Stimulated activated CD4-positive, alpha-beta T cell treated with anti-CD3 and anti-CD28 coated beads, TNF-alpha, amount 100 ng/mL, for 48 hours (primary cell): Measurements from ENCODE around the gene TNIP3.
"Not testable (repeated sequence)": the region's sequence is repeated elsewhere in the genome, so short reads cannot be mapped to it uniquely, and the experiment has no call there.

ENCODE experiments used
- DNase-seq, 3 donors: peaks; one replicate each; pipeline ENCODE4 v3.0.0-alpha.2; 2020; ENCODE audit warnings: low read depth in 3 of 3

The TNIP3 gene

GRCh38 chr4:121177246-121178137 is 13.4 kb upstream of the TNIP3 start:
- DNase-seq = no peak

GRCh38 chr4:121176082-121176934 is 12.2 kb upstream of the TNIP3 start:
- DNase-seq = no peak

DNA sequence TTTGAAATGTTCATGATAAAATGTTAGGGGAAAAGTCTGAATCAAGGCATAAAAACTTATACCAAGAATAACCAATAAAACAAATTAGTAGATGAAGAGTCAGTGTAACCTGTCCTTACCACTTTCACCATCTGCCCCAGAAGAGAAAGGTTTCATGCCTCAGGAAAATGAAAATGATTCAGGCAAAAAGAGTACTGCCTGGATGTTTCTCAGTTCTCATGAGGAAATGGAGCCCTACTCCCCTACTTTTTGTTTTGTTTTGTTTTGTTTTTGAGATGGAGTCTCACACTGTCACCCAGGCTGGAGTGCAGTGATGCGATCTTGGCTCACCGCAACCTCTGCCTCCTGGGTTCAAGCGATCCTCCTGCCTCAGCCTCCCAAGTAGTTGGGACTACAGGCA is 7.4 kb upstream of the TNIP3 start:
- DNase-seq = not testable (repeated sequence)

- no peak for DNase-seq
These were observed 4.5 kb upstream of the TNIP3 start for GRCh38 chr4:121168446-121169281.

GRCh38 chr4:121166976-121167375 is 2.9 kb upstream of the TNIP3 start:
- no peak for DNase-seq

DNA sequence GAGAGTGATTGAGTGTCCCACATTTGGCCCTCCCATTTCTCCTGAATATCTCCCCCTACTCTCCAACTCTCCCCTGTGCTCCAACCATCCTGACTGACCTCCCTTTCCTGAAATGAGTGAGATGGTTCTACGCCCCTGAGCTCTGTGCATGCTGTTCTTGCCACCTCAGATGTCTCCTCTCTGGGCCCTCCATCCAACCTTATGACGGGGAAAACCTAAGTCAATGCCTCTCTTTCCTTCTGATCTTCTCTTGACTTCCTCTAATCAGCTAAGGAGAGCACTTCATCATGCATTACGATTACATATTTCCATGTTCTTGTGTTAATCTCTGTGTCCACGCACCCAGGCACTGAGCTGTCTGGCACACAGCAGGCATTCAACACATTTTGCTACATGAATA is 1.1 kb upstream of the TNIP3 start:
- no peak for DNase-seq

DNA sequence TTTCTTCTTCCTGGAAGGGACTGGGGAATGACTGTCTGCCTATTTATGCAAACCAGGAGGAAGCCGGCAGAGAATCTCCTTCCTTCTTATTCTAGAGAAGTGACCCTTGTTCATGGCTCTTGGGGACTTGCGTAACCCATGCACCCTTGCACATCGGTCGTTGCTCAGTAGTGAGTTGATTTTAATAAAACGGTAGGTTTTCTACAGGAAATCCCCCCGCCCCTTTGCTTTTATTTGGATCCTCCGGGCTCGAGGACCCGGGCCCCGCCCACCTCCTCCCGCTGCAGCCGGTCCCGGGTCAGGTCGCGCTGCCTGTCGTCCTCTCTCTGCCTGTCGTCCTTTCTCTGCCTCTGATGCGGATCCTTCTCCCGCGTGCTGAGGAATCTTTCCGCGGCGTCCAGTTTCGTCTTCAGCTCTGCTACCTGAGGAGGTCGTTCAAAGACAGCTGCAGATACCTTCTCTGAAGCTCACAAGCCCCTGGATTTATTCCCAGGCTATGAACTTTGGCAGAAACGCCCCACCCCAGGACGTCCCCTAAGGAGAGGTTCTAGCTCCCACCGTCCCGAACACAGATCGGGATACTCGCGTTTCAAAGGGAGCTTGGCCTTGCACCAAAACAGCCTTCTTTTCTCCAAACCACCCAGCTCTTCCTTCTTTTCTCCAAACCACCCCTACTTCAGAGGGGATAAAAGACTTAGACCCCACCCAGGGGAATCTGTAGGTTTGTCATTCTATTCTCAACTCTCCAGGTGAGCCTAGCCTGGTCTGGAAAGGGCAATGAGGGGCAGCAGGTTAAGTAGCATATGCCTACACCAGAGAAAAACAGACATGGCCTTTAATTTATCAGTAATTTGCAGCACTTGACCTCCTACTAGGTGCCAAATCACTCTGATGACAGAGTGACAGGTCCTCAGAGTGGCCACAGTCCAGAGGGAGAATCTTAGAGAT is 7.0 kb downstream of the TNIP3 start:
- DNase-seq = no peak

DNA sequence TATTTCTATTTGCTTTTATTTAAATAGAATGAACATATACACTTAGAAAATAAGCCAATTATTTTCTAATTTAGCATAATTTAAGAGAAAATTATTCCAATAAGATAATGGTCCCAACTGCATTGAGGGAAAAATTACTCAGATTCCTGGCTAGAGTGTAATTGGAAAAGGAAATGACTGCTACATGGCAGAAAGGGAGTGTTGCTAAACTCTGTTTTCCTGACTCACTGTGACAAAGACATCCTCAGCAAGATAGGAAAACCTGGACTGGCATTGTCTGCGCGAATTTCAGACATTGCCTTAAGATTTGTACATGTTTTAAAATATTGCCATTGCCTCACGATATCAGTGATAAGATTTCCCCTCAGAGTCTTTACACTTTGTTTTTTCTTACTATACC is 8.2 kb downstream of the TNIP3 start:
- no peak for DNase-seq

- DNase-seq = no peak
These were observed 10.0 kb downstream of the TNIP3 start for GRCh38 chr4:121154103-121154515.

DNA sequence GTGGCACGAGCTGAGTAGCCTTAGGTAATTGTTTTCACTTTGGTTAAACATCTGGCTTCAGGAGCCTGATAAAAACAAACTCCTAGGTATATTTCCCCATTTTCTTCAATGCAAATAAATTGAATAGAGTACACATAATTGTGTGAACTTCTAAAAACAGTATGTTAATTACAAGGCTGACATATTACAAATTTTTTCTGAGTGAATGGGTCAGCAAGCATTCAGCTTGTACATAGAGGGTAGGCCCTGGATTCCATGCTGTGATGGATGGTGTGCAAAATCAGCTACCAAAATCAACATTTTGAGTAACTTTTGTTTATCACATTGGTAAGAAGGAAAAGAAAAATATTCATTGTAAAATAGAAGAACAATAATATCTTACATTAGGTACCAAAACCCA is 12.2 kb downstream of the TNIP3 start:
- no peak for DNase-seq

DNA sequence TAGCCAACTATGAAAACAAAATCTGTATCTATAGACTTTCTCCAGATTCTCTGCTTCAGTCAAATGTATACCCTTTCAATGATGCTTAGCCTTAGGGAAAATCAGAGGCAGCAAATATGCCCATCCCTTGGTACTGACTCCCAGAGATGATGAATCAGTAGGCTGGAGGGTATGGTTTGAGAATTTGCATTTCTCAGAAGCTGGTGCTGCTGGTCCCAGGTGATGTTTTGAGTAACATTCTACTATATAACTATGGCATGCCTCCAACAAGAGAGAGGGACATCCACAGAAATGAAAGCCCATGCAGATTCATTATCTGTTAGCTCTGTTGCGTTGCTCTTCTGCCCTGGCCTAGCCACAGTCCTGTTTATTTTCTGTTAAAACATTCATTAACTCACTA is 13.6 kb downstream of the TNIP3 start:
- no peak for DNase-seq

DNA sequence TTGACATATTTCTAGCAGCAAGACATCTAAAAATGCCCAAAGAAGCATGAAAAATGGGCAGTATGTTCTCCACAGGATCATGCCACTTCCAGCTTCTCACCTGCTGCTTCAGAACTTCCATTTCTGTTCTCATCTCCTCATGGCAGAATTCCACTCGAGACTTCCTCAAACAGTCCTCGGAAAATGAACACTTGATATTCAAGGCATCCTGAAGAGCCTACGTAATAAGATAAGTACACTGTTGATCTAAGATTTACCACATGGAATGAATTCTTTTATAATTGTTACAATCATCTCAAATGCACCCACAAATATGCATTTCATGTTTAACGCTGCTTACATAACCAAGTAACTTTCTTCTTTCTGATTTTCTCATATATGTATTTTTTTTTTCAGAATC is 14.1 kb downstream of the TNIP3 start:
- DNase-seq = no peak

GRCh38 chr4:121148621-121149020 is 15.5 kb downstream of the TNIP3 start:
- DNase-seq = no peak

- DNase-seq = no peak
These were observed 16.1 kb downstream of the TNIP3 start for GRCh38 chr4:121148000-121148399.

DNA sequence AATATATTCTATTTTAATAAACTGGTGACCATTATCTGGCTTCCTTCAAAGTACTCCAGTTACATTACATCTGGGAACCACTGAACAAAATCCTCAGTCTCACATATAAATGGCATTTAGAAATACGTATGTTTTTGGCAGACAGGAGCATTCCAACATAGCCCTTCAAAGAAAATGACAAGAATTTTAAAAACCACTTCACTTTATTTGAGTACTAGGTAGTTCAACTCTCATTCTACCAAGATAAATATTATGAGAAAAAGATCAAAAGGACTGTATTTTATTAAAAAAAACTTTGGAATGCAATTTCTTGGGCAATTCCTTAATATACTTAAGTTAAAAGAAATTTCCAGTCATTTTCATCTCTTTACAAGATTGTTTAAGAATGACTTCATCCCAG is 17.6 kb downstream of the TNIP3 start:
- DNase-seq = no peak

DNA sequence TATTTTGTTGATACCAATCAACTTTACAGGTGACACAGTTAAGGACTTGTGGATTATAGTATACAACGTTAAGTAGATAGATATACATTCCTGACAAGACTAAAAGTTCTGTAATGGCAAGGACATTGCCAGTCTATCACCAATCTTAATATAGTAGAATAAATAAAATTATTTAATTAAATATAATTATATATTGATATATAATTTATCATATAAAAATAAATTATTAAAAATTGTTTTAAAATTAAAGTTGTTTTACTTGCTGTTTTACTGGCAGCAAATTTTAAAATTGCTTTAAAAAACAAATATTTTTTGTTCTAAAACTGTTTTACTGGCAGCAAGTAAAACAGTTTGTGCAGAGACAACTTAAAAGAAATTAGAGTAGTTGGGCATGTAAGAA is 18.7 kb downstream of the TNIP3 start:
- no peak for DNase-seq

GRCh38 chr4:121144021-121144420 is 20.1 kb downstream of the TNIP3 start:
- DNase-seq = no peak

DNA sequence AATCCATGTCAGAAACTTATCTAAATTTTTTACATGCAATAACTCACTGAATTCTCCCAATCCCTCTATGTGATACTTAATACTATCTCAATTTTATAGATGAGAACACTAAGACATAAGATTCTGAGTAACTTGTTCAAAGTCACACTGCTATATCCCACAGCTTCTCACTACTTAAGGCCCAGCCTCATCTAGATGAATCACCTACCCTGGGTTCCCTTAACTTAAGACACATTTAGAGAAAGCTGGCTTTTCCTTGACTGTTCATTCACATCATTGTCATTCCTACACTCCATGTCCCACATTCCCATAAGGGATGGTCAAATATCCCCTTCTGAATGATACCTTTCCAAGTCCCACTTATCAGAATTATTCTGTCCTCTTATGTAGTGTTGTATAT is 21.0 kb downstream of the TNIP3 start:
- no peak for DNase-seq

DNA sequence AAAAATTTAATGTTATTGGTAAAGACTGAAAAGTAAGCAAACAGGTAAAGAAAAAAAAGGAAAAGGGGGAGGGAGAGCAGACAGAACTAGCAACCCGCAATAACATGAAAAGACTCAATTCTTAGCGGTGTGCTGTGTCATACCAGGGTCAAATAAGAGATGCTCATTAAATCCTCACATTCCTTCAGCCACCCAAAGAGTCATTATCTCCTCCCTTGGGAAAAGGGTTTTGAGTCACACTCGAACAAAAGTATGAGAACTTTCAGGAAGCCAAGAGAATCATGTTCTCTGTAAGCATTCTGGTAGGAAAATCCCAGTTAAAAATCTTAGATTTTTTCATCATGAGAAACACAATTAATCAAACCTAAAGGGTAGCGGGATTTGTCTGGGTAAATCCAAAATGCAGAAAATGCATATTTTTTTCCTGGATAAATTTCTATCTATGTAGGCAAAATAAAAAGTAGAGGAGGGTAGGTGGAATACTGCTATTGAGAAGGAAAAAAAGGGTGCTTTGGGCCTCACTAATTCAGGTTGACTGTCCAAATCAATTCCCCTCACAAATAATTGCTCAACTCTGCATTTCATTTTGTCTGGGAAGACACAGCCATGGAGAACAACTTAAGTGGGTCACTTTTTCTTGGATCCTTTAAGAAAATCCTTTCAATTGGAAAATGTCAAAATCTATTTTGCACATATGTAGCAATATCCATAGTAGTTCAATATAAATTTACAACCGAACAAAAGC is 23.2 kb downstream of the TNIP3 start:
- DNase-seq = no peak
